Stimulated activated effector memory CD8-positive, alpha-beta T cell treated with anti-CD3 and anti-CD28 coated beads, Interleukin-12 subunit alpha, Interleukin-12 subunit beta, amount 100 ng/mL, for 72 hours (primary cell): Measurements from ENCODE around the gene ING1.
"Not testable (repeated sequence)": the region's sequence is repeated elsewhere in the genome, so short reads cannot be mapped to it uniquely, and the experiment has no call there.

Experiments
- ATAC-seq: fragments of 150-1000 bp; cut with Tn5 transposase; 2 replicates; pipeline ENCODE4 v1.10.0; 2021
- DNase-seq, 2 donors: peaks; one replicate each; pipeline ENCODE4 v3.0.0; 2021 to 2022; ENCODE audit warnings: low spot score in 2 of 2
- H3K27ac Mint-ChIP-seq: one replicate; pipeline ENCODE4 v1.8.0; 2022; ENCODE audit warnings: mild to moderate bottlenecking, mixed read lengths
- H3K36me3 Mint-ChIP-seq: one replicate; pipeline ENCODE4 v1.8.0; 2022; ENCODE audit warnings: mild to moderate bottlenecking, mixed read lengths
- H3K4me1 Mint-ChIP-seq: one replicate; pipeline ENCODE4 v1.8.0; 2022; ENCODE audit warnings: mixed read lengths
- H3K4me3 Mint-ChIP-seq: one replicate; pipeline ENCODE4 v1.8.0; 2022; ENCODE audit warnings: mild to moderate bottlenecking, mixed read lengths
- H3K9me3 Mint-ChIP-seq: one replicate; pipeline ENCODE4 v1.8.0; 2022; ENCODE audit warnings: mixed read lengths

ING1 gene

GRCh38 chr13:110713642-110713952 is at the start of gene ING1:
ING1 (plus strand) TSS chr13:110713700; CDS start chr13:110714150, 450 bp downstream.
- peaks cover 42% of the 10 kb centered on the region for H3K36me3 Mint-ChIP-seq
- peak within 1 kb of the TSS; percentile 75 for H3K4me3 Mint-ChIP-seq
- ATAC-seq (no peak), DNase-seq (no peak)
- H3K4me1 Mint-ChIP-seq, result peaks cover 12% of the 10 kb centered on the region
- no peaks in the 10 kb centered on the region for H3K9me3 Mint-ChIP-seq
- peak within 1 kb of the TSS; percentile 89 for H3K27ac Mint-ChIP-seq

DNA sequence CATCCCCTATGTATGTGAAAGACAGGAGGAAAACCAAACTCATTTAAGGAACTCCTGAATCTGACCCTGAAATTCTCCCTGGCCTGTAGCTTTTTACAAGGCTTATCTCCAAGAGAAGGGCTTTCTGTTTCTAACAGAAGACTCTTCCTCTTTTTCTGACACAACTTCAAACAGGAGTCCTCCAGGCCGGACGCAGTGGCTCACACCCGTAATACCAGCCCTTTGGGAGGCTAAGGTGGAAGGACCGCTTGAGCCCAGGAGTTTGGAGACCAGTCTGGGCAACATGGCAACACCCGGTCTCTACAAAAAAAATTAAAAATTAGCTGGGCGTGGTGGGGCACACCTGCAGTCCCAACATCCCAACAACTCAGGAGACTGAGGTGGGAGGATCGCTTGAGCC is 49.5 kb upstream of the ING1 start:
- DNase-seq (no peak), ATAC-seq (no peak)
- peaks cover 10% of the 10 kb centered on the region for H3K4me1 Mint-ChIP-seq
- no peak overlapping the region for H3K27ac Mint-ChIP-seq
- H3K4me3 Mint-ChIP-seq, result no peak overlapping the region
- H3K36me3 Mint-ChIP-seq, result peaks cover 88% of the 10 kb centered on the region
- no peaks in the 10 kb centered on the region for H3K9me3 Mint-ChIP-seq

GRCh38 chr13:110664673-110665072 is 48.8 kb upstream of the ING1 start:
- H3K4me3 Mint-ChIP-seq, result no peak overlapping the region
- H3K4me1 Mint-ChIP-seq, result peaks cover 5% of the 10 kb centered on the region
- H3K36me3 Mint-ChIP-seq, result peaks cover 94% of the 10 kb centered on the region
- H3K9me3 Mint-ChIP-seq, result no peaks in the 10 kb centered on the region
- H3K27ac Mint-ChIP-seq, result peak overlapping the region; percentile 20
- ATAC-seq (no peak), DNase-seq (no peak)

DNA sequence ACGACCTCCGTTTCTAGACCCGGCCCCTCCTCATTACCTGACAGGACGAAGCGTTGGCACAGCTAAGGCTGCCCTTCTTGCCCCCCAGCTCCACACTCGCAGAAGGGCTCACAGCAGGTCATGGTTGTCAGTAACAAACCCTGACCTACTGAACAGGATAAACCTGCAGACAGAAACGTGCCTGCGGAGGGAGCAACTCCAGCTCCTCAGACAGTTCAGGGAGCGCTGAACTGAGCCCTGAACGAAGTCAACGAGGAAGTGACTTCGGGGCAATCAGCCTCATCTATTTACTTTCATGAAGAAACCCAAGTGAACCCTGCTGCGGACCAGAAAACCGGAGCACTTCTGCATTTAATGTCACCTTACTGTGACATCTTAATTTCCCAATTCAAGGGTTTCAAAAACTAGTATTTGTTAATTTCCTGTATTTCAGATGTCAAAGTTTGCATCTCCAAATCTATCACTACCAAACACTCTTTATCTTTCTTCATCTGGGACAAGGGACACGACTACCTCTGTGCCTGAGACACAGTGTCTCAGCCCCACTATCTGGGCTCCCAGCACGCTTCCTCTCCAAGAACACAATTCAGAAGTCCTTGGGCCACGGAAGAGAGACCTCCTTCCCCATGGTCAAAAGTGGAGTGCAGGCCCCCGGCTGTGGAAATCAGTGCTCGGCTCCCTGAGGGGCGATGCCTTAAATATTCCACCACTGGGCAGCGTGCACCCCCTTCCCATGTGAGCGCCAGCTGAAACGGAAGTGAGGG is 47.8 kb upstream of the ING1 start:
- Mint-ChIP-seq H3K4me3 (no peak overlapping the region), H3K9me3 (no peaks in the 10 kb centered on the region), H3K36me3 (peaks cover 95% of the 10 kb centered on the region), H3K27ac (no peak overlapping the region), H3K4me1 (peaks cover 7% of the 10 kb centered on the region)
- no peak for ATAC-seq
- no peak for DNase-seq

- Mint-ChIP-seq H3K27ac (no peak overlapping the region), H3K36me3 (peaks cover 96% of the 10 kb centered on the region), H3K9me3 (no peaks in the 10 kb centered on the region), H3K4me1 (peaks cover 12% of the 10 kb centered on the region), H3K4me3 (no peak overlapping the region)
- ATAC-seq (no peak), DNase-seq (no peak)
Measured at GRCh38 chr13:110666255-110666533, 47.3 kb upstream of the ING1 start.

- DNase-seq (no peak), ATAC-seq (no peak)
- H3K27ac Mint-ChIP-seq, result no peak overlapping the region
- no peaks in the 10 kb centered on the region for H3K9me3 Mint-ChIP-seq
- H3K4me1 Mint-ChIP-seq, result peaks cover 19% of the 10 kb centered on the region
- H3K4me3 Mint-ChIP-seq, result no peak overlapping the region
- peaks cover 82% of the 10 kb centered on the region for H3K36me3 Mint-ChIP-seq
Measured at GRCh38 chr13:110669036-110669435, 44.5 kb upstream of the ING1 start.

DNA sequence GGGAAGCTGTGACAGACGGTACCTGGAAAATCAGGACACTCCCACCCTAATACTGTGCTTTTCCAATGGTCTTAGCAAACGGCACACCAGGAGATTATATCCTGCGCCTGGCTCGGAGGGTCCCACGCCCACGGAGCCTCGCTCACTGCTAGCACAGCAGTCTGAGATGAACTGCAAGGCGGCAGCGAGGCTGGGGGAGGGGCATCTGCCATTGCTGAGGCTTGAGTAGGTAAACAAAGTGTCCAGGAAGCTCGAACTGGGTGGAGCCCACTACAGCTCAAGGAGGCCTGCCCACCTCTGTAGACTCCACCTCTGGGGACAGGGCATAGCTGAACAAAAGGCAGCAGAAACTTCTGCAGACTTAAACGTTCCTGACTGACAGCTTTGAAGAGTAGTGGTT is 43.7 kb upstream of the ING1 start:
- H3K4me3 Mint-ChIP-seq, ATAC-seq, H3K9me3 Mint-ChIP-seq, H3K27ac Mint-ChIP-seq, DNase-seq: not testable (repeated sequence)
- Mint-ChIP-seq H3K4me1 (peaks cover 19% of the 10 kb centered on the region), H3K36me3 (peaks cover 85% of the 10 kb centered on the region)

GRCh38 chr13:110676595-110677587 is 36.6 kb upstream of the ING1 start:
- ATAC-seq (peak; percentile 86), DNase-seq (peak in 1 of 2 donors; percentile 19)
- Mint-ChIP-seq H3K4me1 (peaks cover 42% of the 10 kb centered on the region), H3K27ac (peak overlapping the region; percentile 92), H3K9me3 (no peaks in the 10 kb centered on the region), H3K36me3 (peaks cover 76% of the 10 kb centered on the region), H3K4me3 (peak overlapping the region; percentile 64)

GRCh38 chr13:110677731-110678545 is 35.6 kb upstream of the ING1 start:
- no peaks in the 10 kb centered on the region for H3K9me3 Mint-ChIP-seq
- H3K4me1 Mint-ChIP-seq, result peaks cover 35% of the 10 kb centered on the region
- peak; percentile 72 for ATAC-seq
- peak overlapping the region; percentile 92 for H3K27ac Mint-ChIP-seq
- peak in 1 of 2 donors; percentile 7 for DNase-seq
- peaks cover 80% of the 10 kb centered on the region for H3K36me3 Mint-ChIP-seq
- no peak overlapping the region for H3K4me3 Mint-ChIP-seq

DNA sequence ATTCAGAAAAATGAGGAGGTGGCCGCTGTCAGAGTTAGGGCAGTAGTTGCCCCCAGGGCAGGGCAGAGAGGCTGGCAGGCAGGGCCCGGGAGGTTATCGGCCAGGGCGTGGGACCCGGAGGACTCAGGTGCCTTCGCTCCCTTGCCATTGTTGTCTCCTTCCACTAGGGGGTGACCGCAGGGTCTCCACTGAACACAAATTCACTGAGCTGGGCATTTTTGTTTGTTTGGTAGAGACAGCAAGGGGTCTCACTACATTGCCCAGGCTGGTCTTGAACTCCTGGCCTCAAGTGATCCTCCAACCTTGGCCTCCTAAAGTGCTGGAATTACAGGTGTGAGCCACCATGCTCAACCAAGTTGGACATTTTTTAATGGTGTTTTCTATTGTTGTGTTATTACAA is 32.6 kb upstream of the ING1 start:
- ATAC-seq, result no peak
- no peaks in the 10 kb centered on the region for H3K9me3 Mint-ChIP-seq
- peak overlapping the region; percentile 67 for H3K27ac Mint-ChIP-seq
- H3K36me3 Mint-ChIP-seq, result peaks cover 87% of the 10 kb centered on the region
- no peak for DNase-seq
- H3K4me1 Mint-ChIP-seq, result peaks cover 34% of the 10 kb centered on the region
- no peak overlapping the region for H3K4me3 Mint-ChIP-seq

DNA sequence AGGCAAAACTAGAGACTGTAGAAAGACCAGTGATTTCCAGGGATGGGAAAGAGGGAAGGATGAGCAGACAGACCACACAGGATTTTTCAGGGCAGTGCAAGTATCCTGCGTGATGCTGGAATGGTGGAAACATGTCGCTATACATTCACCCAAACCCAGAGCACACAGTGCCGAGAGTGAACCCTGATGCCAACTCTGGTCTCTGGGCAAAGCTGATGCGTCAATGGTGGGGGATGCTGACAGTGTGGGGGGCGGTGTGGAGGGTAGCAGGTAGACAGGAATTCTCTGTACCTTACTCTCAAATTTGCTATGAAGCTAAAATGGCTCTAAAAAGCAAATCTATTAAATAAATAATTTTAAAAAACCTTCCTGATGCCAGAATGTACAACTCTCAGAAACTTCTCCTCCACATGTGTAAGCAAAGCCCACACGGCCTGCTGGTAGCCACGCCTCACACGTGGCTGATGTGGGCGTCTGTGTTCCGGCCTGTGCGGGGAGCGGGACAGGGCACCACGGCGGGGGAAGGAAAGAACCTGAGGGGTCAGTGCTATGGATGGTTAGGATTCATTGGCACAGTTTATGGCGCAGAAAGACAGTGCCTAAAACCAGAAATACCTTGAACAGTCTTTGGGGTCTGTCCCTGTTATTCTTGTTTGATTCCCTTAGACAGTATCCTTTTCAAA is 31.5 kb upstream of the ING1 start:
- no peak for ATAC-seq
- DNase-seq, result no peak
- Mint-ChIP-seq H3K4me1 (peaks cover 23% of the 10 kb centered on the region), H3K4me3 (no peak overlapping the region), H3K27ac (peak overlapping the region; percentile 29), H3K36me3 (peaks cover 87% of the 10 kb centered on the region), H3K9me3 (no peaks in the 10 kb centered on the region)

GRCh38 chr13:110682746-110683145 is 30.8 kb upstream of the ING1 start:
- H3K4me3 Mint-ChIP-seq, result no peak overlapping the region
- peaks cover 87% of the 10 kb centered on the region for H3K36me3 Mint-ChIP-seq
- no peak for DNase-seq
- ATAC-seq, result no peak
- H3K4me1 Mint-ChIP-seq, result peaks cover 18% of the 10 kb centered on the region
- H3K27ac Mint-ChIP-seq, result peak overlapping the region; percentile 29
- H3K9me3 Mint-ChIP-seq, result no peaks in the 10 kb centered on the region

- ATAC-seq (no peak), DNase-seq (no peak)
- peaks cover 87% of the 10 kb centered on the region for H3K36me3 Mint-ChIP-seq
- H3K9me3 Mint-ChIP-seq, result no peaks in the 10 kb centered on the region
- H3K27ac Mint-ChIP-seq, result no peak overlapping the region
- no peak overlapping the region for H3K4me3 Mint-ChIP-seq
- H3K4me1 Mint-ChIP-seq, result peaks cover 12% of the 10 kb centered on the region
Measured at GRCh38 chr13:110683203-110683883, 30.2 kb upstream of the ING1 start.

DNA sequence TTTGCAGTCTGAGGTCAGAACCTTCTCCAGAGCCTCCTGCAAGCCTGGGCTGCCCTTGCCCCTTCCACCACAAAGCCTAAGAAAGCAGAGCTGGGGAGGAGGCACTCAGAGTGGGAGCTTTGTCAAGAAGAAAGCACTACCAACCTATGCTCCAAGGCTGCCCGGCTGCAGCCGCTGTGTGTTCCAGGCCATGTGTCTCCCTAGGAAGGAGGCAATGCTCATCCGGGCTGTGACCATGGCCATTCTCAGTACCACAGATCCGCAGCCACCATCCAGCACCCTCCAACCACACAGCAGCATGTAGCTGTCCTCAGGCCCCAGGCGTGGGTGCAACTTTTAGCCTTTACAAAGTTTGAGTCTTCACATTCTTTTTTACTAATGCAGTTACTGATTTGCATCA is 29.6 kb upstream of the ING1 start:
- no peaks in the 10 kb centered on the region for H3K9me3 Mint-ChIP-seq
- no peak for ATAC-seq
- peaks cover 87% of the 10 kb centered on the region for H3K36me3 Mint-ChIP-seq

More for the DNA sequence above, 29.6 kb upstream of the ING1 start:
- peaks cover 6% of the 10 kb centered on the region for H3K4me1 Mint-ChIP-seq
- H3K27ac Mint-ChIP-seq, result no peak overlapping the region
- DNase-seq, result no peak
- H3K4me3 Mint-ChIP-seq, result no peak overlapping the region
